ENCODE data around the gene GABRG3.
A peak's percentile ranks its signal among the peaks of the same experiment; 100 is the strongest.

GABRG3 gene

GRCh38 chr15:27527490-27528067 lies 556.6 kb downstream of the GABRG3 start:
- DNase-seq: no peak

- DNase-seq: no peak
Observed at GRCh38 chr15:27529399-27529798, 558.4 kb downstream of the GABRG3 start.

DNA sequence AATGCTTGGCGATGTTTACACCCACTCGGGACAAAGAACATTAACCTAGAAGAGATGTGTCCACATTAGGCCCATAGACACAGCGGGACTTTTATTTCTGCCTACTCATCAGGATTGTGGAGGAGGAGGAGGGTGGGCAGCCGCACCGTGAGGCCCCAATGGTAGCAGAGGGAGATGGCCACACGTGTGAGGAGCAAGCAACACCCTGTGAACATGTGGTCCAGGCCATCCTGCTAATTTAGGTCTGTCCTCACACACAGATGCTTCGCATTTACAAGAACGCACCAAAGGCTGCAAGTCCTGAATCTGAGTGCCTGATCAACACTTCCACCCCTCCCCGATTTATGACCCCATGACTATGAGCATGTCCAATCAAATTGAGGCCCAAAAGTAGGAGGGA lies 560.0 kb downstream of the GABRG3 start:
- no peak for DNase-seq

- no peak for DNase-seq
Observed at GRCh38 chr15:27532358-27532757, 561.4 kb downstream of the GABRG3 start.

- no peak for DNase-seq
Observed at GRCh38 chr15:27535445-27536129, 564.6 kb downstream of the GABRG3 start.

DNA sequence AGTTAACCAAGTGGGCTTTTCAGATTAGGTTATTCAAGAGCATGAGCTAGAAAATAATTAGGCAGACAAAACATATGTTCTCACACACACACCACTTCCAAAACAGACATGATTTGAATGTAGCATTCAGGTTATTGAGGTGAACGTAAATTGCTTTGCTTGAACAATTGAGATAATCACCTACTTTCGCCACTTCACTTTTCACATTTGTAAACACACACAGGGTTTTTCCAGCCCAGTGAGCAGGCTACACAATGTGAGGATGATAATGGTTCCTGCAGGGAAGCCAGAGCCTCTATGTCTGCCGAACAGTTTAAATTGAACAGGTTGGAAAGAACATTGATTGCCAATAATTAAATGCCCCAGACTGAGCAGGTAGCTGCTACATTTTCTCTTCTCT lies 567.3 kb downstream of the GABRG3 start:
- DNase-seq: no peak

DNA sequence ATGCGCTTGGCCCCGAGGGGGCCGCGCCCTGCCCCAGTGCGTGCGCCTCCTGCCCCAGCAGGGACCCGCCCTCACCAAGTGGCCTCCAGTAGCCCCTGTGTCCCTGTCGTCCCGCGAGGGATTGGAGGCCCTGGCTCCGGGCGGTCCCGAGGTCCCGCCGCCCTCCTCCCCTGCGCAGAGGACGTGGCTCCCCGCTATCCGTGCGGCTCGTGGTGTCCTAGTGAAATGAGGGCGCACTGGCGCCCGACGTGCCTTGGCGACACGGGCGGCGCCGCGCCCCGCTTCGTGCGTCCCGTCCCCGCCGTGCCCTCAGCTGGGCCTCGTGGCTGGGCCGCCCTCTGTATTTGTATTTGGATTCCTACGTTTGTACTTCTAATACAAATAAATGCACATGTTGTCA lies 570.6 kb downstream of the GABRG3 start:
- DNase-seq: no peak

- no peak for DNase-seq
Observed at GRCh38 chr15:27545494-27546255, 574.7 kb downstream of the GABRG3 start.

- no peak for DNase-seq
Observed at GRCh38 chr15:27549746-27550145, 578.8 kb downstream of the GABRG3 start.

DNA sequence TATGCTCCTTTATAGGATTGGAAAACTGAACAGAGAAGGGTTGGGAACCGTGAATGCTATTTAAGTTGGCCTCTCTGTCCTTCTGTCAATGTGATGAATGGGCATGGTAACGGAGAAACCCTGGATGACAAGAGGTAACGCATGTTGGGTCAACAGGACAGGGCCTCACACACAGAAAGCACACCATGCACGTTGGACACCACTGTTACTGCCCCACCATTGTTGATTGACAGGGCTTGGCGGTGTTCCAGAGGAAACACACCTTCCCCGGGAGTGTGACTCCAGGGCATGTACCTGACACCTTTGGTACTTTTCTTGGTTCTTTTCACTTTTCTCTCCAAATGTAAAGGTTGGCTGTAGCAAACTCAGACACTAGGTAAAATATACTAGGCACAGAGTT lies 579.7 kb downstream of the GABRG3 start:
- no peak for DNase-seq

GRCh38 chr15:27561816-27562215 lies 590.8 kb downstream of the GABRG3 start:
- peak; percentile 58 for DNase-seq

- DNase-seq: peak; percentile 22
Observed at GRCh38 chr15:27563765-27564370, 592.9 kb downstream of the GABRG3 start.

- no peak for DNase-seq
Observed at GRCh38 chr15:27564656-27565055, 593.7 kb downstream of the GABRG3 start.

DNA sequence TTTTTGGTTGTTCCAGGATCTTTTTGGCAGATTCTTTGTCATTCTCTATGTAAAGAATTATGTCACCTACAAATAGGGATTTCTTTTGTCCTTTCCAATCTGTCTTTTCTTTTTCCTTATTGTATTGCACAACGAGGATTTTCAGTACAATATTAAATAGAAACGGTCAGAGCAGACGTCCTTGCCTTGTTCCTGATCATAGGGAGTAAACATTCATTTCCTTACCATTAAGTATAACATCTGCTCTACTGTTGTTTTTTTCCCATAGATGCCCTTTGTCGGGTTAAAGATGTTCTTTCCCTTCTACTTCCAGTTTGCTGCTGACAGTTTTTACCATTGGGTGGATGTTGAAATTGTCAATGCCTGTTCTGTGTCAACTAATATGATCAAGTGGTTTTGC lies 599.8 kb downstream of the GABRG3 start:
- no peak for DNase-seq

DNA sequence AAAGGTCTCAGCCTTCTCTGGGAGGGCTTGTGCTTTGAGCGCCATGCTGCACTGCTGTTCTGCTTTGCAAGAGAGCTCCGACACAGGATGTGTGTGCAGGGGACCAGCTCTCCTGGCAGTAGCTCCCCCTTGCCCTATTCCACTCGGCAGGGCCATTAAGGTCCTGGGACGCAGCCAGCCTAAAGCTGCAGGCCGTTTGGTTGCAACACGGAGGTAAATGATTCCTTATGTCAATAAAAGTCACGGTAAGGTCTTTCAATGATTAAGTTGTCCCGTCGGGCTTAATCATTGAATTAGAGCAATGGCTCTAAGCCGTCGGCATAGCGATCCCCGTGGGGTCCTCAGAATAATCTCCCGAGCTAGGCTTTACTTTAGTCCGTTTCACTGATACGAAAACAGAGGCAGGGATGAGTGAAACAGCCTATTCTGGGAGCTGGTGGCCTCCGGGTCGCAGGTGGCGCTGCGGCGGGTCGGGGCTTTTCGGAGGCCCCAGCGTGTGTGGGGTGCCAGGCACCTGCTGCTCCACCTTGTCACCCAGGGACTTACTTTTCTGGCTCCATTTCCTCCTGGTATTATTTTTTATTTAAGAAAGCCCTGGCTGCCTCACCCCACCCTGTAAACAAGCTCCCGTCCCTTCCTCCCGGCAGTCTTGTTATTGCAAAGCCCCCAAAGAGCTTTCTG lies 603.0 kb downstream of the GABRG3 start:
- no peak for DNase-seq

- DNase-seq: no peak
Observed at GRCh38 chr15:27574541-27575054, 603.6 kb downstream of the GABRG3 start.

- no peak for DNase-seq
Observed at GRCh38 chr15:27575521-27575920, 604.5 kb downstream of the GABRG3 start.

GRCh38 chr15:27576576-27576975 lies 605.6 kb downstream of the GABRG3 start:
- no peak for DNase-seq

DNA sequence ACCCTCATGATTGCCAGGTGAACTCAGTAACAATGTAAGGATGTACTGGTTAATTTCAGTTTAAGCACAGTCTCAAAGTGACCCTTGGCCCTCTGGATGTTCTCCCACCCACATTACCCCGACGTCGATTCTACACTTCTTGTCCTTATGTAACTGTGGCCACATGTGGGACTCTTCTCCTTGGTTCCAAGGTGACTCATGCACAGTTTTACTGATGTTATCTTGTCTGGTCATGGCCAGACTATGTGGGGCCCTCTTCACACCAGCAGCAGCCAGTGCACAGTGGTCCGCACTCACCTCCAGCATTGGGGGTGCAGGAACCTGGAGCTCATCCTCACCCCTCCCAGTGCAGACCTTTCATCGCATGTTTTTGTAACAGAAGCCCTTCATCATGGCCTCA lies 608.8 kb downstream of the GABRG3 start:
- DNase-seq: no peak

DNA sequence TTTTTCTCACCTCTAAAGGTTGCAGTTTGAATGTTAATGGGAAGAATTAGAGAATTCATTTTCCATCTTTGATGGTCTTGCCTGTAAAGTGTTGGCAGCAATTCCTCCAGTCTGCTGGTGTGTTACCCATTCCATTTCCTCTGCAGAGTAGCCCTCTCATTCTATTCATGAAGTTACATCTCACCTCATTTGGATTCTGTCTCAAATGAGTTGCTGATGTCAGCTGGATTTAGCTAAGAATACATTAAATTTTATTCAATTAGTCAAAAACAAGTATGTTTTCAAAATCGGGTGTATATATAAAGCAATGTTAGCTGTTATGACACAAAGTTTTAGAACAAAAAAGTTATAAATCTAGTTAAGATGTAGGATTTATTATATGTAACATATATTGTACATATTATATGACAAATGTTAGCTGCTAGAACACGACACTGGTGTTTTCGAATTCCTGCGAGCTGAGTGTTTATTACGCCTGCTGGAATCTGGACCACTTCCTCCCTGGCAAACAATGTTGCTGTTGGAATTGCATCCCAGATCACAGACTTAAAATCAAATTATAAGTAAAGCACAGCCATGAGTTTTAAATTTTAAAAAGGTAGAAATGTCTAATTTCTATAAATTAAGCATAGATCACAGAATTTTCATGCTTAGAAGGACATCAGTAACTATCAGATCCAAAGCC lies 611.9 kb downstream of the GABRG3 start:
- DNase-seq: peak; percentile 72

DNA sequence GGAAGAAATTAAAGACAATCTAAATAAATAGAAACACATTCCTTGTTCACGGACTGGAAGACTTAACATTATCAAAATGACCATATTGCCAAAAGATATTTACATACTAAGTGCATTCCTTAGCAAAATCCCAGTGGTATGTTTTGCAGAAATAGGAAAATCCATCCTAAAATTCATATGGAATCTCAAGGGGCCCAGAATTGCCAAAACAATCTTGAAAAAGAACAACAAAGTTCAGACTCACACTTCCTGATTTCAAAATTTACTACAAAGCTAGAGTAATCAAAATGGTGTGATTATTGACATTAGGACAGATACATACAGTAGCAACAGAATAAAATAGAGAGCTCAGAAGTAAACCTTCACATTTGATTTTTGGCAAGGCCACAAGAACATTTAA lies 612.7 kb downstream of the GABRG3 start:
- peak; percentile 22 for DNase-seq

DNA sequence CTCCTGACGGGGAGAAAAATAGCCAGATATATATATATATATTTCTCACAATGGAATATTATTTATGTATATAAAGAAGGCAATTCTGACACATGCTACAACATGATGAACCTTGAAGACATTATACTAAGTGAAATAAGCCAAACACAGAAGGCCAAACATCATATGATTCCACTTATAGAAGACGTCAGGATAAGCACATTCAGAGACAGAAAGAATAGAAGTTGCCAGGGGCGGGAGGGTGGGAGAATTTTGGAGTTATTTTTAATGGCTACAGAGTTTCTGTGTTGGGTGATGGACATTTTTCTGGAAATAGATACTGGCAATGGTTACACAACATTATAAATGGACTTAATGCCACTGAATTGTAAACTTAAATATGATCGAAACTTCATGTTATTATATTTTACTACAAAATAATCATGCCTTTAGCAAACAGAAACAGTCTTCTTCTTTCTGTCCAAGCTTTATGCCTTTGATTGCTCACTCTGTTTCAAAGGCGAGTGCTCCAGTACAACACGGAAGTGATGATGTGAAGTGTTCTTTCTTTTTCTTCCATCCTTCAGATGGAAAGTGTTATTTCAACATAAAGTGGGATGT lies 614.2 kb downstream of the GABRG3 start:
- DNase-seq: no peak
